Raji (cell line): ENCODE measurements around the gene APOO.

Source experiments
- POLR2A ChIP-seq: IDR thresholded peaks from 2 replicates; pipeline ENCODE4 v1.6.1; 2011; ENCODE audit warnings: low read depth, low read length, control low read depth; ENCODE audit not compliant: insufficient read depth

The APOO gene

DNA sequence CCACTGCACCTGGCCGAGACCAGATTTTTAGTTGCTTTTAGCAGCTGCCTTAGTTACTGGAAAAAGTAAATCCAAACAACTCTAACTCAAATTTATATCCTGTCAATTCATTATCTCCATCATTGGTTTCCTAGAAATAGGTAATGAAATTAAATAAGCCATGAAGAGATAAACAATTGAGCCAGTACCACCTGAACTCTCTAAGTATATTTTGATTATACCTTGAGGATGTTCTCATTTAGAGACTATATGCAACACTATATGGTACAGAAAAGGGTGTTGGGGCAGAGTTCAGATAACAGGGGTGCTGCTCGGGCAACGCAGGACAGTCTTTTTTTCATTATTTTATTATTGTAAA is 89.8 kb downstream of the APOO start:
- TF ChIP-seq POLR2A, result no peak

GRCh38 chrX:23816179-23816578 is 91.6 kb downstream of the APOO start:
- no peak for TF ChIP-seq POLR2A

GRCh38 chrX:23815376-23815775 is 92.4 kb downstream of the APOO start:
- no peak for TF ChIP-seq POLR2A

DNA sequence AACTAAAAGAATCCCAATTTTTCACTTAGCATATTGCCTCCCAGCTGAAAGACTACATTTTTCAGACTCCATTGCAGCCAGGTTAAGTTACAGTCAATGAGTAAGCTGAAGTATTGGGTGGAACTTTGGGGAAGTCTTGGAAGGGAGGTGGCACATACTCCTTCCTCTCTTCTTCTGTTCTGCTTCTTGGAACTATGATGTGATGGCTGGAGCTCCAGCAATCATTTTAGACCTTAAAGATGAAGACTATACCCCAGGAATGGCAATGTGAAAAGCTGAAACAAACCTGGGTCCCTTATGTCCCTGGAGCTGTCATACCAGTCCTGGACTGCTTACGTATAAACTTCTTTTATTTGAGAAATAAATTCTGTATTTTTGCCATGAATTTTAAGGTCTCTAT is 93.9 kb downstream of the APOO start:
- no peak for TF ChIP-seq POLR2A

GRCh38 chrX:23811656-23812055 is 96.1 kb downstream of the APOO start:
- no peak for TF ChIP-seq POLR2A

DNA sequence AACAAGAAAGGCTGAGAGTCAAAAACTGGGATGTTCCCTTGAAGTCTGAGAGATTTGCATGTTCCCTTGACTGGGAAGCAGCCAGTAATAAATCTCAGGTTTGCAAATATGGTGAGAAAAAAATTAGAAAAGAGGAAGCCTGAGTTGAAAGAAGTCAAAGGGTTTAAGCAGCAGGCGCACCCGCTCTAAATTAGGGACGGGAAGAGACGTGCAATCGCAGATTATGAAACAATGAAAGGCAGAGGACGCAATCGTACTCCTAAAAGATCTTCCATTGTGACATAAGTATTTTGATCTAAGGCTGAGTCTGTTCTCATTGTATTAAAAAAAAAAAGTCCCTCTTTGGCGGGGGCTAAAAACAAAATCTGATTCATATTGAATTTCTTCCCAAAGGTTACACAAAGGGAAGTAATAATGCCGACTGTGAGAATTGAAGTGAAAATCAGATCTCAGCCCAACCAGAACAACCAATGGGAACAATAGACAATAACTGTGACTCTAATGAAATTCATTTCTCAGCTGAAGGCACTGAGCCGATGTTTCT is 96.6 kb downstream of the APOO start:
- no peak for TF ChIP-seq POLR2A

GRCh38 chrX:23810279-23810678 is 97.5 kb downstream of the APOO start:
- no peak for TF ChIP-seq POLR2A

DNA sequence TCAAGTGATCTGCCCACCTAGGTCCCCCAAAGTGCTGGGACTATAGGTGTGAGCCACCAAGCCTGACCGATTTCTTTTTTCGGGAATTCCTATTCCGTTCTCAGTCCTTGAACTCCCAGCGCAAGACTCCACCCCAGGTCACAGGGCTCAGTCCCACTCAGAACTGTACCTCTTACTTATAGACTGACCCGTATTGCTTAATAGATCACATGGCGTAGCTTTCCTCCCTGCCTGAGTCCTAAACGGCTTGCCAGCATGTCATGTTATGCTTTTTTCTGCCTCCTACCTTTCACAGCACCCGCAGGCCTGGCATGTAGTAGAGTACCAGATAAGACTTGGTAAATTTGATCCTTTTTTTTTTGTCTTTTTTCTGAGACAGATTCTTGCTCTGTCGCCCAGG is 102.3 kb downstream of the APOO start:
- TF ChIP-seq POLR2A, result no peak

GRCh38 chrX:23804578-23804977 is 103.2 kb downstream of the APOO start:
- TF ChIP-seq POLR2A, result no peak

- no peak for TF ChIP-seq POLR2A
These were observed 103.8 kb downstream of the APOO start for GRCh38 chrX:23803931-23804381.

GRCh38 chrX:23802431-23802830 is 105.3 kb downstream of the APOO start:
- no peak for TF ChIP-seq POLR2A

DNA sequence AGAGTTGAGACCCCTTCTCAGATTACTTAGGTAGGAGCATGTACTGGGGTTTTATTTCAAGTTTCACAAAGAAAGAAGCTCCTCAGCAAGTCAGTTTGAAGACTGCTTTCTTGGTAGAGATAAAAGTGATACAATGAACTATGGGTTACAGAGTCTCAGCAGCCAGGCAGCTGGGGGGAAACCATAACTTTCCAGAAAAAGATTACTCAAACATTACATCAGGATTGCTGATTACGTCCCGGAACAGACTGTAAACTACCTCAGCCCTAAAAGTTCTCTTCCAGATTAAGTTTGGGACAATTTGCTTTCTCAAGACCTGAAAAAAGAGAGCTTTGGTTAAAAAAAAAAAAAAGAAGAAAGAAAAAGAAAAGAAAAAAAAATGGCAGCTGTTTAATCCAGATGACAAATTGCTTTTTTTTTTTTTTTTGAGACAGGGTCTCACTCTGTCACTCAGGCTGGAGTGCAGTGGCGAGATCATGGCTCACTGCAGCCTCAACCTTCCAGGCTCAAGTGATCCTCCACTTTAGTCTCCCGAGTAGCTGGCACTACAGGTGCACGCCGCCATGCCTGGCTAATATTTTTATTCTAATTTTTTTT is 108.2 kb downstream of the APOO start:
- TF ChIP-seq POLR2A, result no peak

GRCh38 chrX:23797371-23798128 is 110.2 kb downstream of the APOO start:
- no peak for TF ChIP-seq POLR2A

- TF ChIP-seq POLR2A, result no peak
These were observed 112.5 kb downstream of the APOO start for GRCh38 chrX:23795221-23795620.

DNA sequence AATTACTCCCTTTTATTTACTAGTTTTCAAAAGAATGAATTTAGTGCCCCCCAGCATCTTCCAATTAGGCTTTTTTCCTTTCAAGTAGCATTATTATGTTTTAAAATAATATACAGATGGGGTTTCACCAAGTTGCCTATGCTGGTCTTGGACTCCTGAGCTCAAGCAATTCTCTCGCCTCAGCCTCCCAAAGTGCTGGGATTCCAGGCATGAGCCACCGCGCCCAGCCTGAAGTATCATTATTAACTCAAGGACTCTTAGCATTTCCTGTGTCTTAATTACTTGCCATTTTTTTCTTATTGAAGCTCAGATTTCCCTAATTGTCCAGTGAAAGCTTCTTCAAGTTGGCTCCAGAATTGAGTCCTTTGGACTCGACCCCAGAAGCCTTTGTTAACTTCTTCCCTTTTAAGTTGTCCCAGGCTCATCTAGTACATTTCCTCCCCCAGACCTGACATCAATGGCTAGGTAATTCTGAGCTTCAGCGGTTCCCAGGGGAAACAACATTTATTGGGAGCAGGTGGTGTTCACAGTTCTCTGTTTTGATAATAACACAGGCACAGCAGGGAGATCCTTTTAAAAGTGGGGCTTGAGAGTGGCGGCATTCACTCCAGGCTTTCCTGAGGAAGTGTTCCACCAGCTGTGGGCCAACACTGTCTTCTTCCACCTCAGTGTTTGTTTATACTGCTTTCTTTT is 114.7 kb downstream of the APOO start:
- no peak for TF ChIP-seq POLR2A

- no peak for TF ChIP-seq POLR2A
These were observed 117.6 kb downstream of the APOO start for GRCh38 chrX:23790155-23790497.
